HG03378 (cell line): ENCODE results near the gene SLC22A23.

ENCODE experiments used
- ATAC-seq: cut with Tn5 transposase; IDR thresholded peaks from one replicate; pipeline ENCODE4 v1.9.1; 2021; ENCODE audit warnings: mild to moderate bottlenecking, moderate library complexity; ENCODE audit not compliant: unreplicated experiment

The SLC22A23 gene

GRCh38 chr6:3307436-3307835, 149.4 kb downstream of the SLC22A23 start:
- ATAC-seq: no peak

GRCh38 chr6:3306848-3307247, 150.0 kb downstream of the SLC22A23 start:
- ATAC-seq: no peak

- no peak for ATAC-seq
These were observed 151.0 kb downstream of the SLC22A23 start for GRCh38 chr6:3305831-3306230.

GRCh38 chr6:3305216-3305565, 151.7 kb downstream of the SLC22A23 start:
- no peak for ATAC-seq

- ATAC-seq: no peak
These were observed 152.2 kb downstream of the SLC22A23 start for GRCh38 chr6:3304500-3305215.

GRCh38 chr6:3303795-3304411, 152.9 kb downstream of the SLC22A23 start:
- no peak for ATAC-seq

- ATAC-seq: no peak
These were observed 155.3 kb downstream of the SLC22A23 start for GRCh38 chr6:3301506-3301905.

GRCh38 chr6:3299221-3299620, 157.6 kb downstream of the SLC22A23 start:
- ATAC-seq: no peak

GRCh38 chr6:3297909-3298308, 158.9 kb downstream of the SLC22A23 start:
- no peak for ATAC-seq

GRCh38 chr6:3297006-3297405, 159.8 kb downstream of the SLC22A23 start:
- ATAC-seq: no peak

GRCh38 chr6:3296537-3296936, 160.3 kb downstream of the SLC22A23 start:
- no peak for ATAC-seq

- ATAC-seq: no peak
These were observed 160.8 kb downstream of the SLC22A23 start for GRCh38 chr6:3296078-3296477.

- no peak for ATAC-seq
These were observed 161.7 kb downstream of the SLC22A23 start for GRCh38 chr6:3294921-3295871.

- no peak for ATAC-seq
These were observed 162.5 kb downstream of the SLC22A23 start for GRCh38 chr6:3294396-3294795.

GRCh38 chr6:3293271-3294155, 163.3 kb downstream of the SLC22A23 start:
- ATAC-seq: no peak

GRCh38 chr6:3292431-3293197, 164.2 kb downstream of the SLC22A23 start:
- no peak for ATAC-seq

- no peak for ATAC-seq
These were observed 164.9 kb downstream of the SLC22A23 start for GRCh38 chr6:3291987-3292386.

GRCh38 chr6:3291346-3291745, 165.5 kb downstream of the SLC22A23 start:
- no peak for ATAC-seq

GRCh38 chr6:3290931-3291211, 166.0 kb downstream of the SLC22A23 start:
- ATAC-seq: no peak
